DOHH2 (cell line): ENCODE data around the gene NAB1.
"Not testable (repeated sequence)": the region's sequence is repeated elsewhere in the genome, so short reads cannot be mapped to it uniquely, and the experiment has no call there.

Experiments used
- H3F3A ChIP-seq: fragments of 200-600 bp; sonication (generic), shearing (Covaris generic); 2 replicates; pipeline ENCODE4 v1.6.0; 2016; ENCODE audit warnings: antibody characterized with exemption, mild to moderate bottlenecking; ENCODE audit not compliant: control insufficient read depth, insufficient read depth
- H3K27ac ChIP-seq: fragments of 200-600 bp; sonication (generic); 2 replicates; pipeline ENCODE4 v1.5.1; 2014; ENCODE audit warnings: low read depth, mild to moderate bottlenecking, low read length, moderate library complexity
- H3K27me3 ChIP-seq: fragments of 200-600 bp; sonication (generic); 2 replicates; pipeline ENCODE4 v1.6.1; 2014; ENCODE audit warnings: mild to moderate bottlenecking, low read length, mixed read lengths; ENCODE audit not compliant: control insufficient read depth
- H3K36me3 ChIP-seq: fragments of 200-600 bp; sonication (generic); 2 replicates; pipeline ENCODE4 v1.6.1; 2014; ENCODE audit warnings: mild to moderate bottlenecking, low read length, moderate library complexity, mixed read lengths; ENCODE audit not compliant: control insufficient read depth
- H3K4me1 ChIP-seq: fragments of 200-600 bp; sonication (generic); 2 replicates; pipeline ENCODE4 v1.6.1; 2014; ENCODE audit warnings: mild to moderate bottlenecking, low read length, mixed read lengths; ENCODE audit not compliant: control insufficient read depth
- H3K4me2 ChIP-seq: fragments of 200-600 bp; sonication (generic); 2 replicates; pipeline ENCODE4 v1.6.0; 2014; ENCODE audit warnings: mild to moderate bottlenecking, low read length, moderate library complexity
- H3K4me3 ChIP-seq: fragments of 200-600 bp; sonication (generic); 2 replicates; pipeline ENCODE4 v1.5.1; 2014; ENCODE audit warnings: mild to moderate bottlenecking, low read length, mixed read lengths
- H3K79me2 ChIP-seq: fragments of 200-600 bp; sonication (generic); 2 replicates; pipeline ENCODE4 v1.6.1; 2014; ENCODE audit warnings: mild to moderate bottlenecking, low read length, mixed read lengths; ENCODE audit not compliant: control insufficient read depth
- H3K9me2 ChIP-seq: fragments of 200-600 bp; sonication (generic); replicated peaks from 2 replicates; pipeline ENCODE4 v1.6.1; 2014; ENCODE audit warnings: mild to moderate bottlenecking, low read length, mixed read lengths; ENCODE audit not compliant: control insufficient read depth
- H3K9me3 ChIP-seq: fragments of 200-600 bp; sonication (generic); 2 replicates; pipeline ENCODE4 v1.6.1; 2014; ENCODE audit warnings: antibody characterized with exemption, low read length, mixed read lengths; ENCODE audit not compliant: control insufficient read depth, insufficient read depth
- H4K20me1 ChIP-seq: fragments of 200-600 bp; sonication (generic); 2 replicates; pipeline ENCODE4 v1.6.0; 2014; ENCODE audit warnings: low read depth, mild to moderate bottlenecking, antibody characterized with exemption, low read length, moderate library complexity; ENCODE audit not compliant: control insufficient read depth, insufficient read depth
- EZH2phosphoT487 ChIP-seq: fragments of 200-600 bp; sonication (generic); IDR thresholded peaks from 2 replicates; pipeline ENCODE4 v1.6.1; 2017; ENCODE audit warnings: borderline replicate concordance, mild to moderate bottlenecking, antibody characterized with exemption, low read length, moderate library complexity, mixed read lengths
- TF ChIP-seq, protein P1 (sequence below): fragments of 200-600 bp; sonication (generic); IDR thresholded peaks from one replicate; pipeline ENCODE4 v1.5.1; 2014; ENCODE audit warnings: antibody characterized with exemption, mild to moderate bottlenecking, low read depth, low read length; ENCODE audit not compliant: poor library complexity, severe bottlenecking

The NAB1 gene

DNA sequence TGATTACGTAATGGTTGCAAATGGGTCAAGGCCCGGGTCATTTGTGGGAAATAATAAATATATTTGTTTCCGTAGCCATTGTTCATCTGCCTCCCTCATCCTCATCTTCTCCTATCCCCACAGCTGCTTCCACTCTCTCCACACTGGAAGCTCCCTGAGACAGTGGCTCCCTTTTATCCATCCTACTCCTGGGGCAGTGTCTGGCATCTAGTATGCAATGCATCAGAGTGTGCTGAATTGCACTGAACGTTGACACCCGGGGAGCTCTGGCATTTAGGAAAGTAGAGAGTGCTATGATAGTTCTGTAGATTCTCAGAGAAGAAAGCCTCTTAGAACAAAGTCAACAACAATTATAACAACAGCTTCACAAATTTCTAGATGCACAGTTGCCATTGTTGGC lies 45.5 kb upstream of the NAB1 start:
- no peak for TF ChIP-seq EZH2phosphoT487
- TF ChIP-seq, protein P1, sequence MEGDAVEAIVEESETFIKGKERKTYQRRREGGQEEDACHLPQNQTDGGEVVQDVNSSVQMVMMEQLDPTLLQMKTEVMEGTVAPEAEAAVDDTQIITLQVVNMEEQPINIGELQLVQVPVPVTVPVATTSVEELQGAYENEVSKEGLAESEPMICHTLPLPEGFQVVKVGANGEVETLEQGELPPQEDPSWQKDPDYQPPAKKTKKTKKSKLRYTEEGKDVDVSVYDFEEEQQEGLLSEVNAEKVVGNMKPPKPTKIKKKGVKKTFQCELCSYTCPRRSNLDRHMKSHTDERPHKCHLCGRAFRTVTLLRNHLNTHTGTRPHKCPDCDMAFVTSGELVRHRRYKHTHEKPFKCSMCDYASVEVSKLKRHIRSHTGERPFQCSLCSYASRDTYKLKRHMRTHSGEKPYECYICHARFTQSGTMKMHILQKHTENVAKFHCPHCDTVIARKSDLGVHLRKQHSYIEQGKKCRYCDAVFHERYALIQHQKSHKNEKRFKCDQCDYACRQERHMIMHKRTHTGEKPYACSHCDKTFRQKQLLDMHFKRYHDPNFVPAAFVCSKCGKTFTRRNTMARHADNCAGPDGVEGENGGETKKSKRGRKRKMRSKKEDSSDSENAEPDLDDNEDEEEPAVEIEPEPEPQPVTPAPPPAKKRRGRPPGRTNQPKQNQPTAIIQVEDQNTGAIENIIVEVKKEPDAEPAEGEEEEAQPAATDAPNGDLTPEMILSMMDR, result no peak
- Histone ChIP-seq H3K36me3 (no peaks in the 10 kb centered on the region), H3K27ac (no peak overlapping the region), H3K4me3 (no peak overlapping the region), H4K20me1 (no peaks in the 10 kb centered on the region), H3K4me2 (no peak overlapping the region), H3F3A (no peaks in the 10 kb centered on the region), H3K4me1 (peaks cover 13% of the 10 kb centered on the region), H3K79me2 (no peaks in the 10 kb centered on the region), H3K27me3 (no peaks in the 10 kb centered on the region), H3K9me3 (no peaks in the 10 kb centered on the region), H3K9me2 (no peaks in the 10 kb centered on the region)

DNA sequence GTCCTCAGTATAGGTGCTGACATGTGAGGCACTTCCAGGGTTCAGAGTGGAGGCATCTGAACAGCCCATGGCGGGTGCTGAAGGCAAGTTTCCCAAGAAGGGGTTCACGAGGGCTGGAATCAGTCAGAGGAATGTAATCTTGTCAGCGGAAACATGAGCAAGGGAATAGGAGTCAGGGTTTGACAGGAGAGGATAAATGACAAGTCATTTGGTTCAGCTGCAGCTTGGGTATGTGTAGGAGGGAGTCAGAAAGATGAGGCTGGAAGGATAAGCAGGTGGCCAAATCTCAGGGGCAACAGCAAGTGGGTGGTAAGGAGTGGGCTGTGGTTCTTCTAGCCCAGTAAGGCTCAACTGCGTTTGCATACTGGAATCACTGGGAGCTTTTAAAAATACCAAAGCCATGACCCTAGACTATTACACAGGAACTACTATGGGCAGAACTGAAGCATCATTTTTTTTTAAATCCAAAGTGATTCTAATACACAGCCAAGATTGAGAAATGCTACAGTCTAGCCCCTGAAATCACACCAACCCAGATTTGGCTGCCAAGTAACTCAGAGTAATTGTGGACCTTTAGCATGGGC lies 41.8 kb upstream of the NAB1 start:
- Histone ChIP-seq H3K9me2 (no peaks in the 10 kb centered on the region), H3K4me2 (no peak overlapping the region), H4K20me1 (no peaks in the 10 kb centered on the region), H3K9me3 (no peaks in the 10 kb centered on the region), H3K4me3 (no peak overlapping the region), H3K36me3 (no peaks in the 10 kb centered on the region), H3K27ac (no peak overlapping the region), H3K4me1 (peaks cover 4% of the 10 kb centered on the region), H3K79me2 (no peaks in the 10 kb centered on the region), H3K27me3 (no peaks in the 10 kb centered on the region), H3F3A (no peaks in the 10 kb centered on the region)
- TF ChIP-seq, protein P1, result no peak
- no peak for TF ChIP-seq EZH2phosphoT487

DNA sequence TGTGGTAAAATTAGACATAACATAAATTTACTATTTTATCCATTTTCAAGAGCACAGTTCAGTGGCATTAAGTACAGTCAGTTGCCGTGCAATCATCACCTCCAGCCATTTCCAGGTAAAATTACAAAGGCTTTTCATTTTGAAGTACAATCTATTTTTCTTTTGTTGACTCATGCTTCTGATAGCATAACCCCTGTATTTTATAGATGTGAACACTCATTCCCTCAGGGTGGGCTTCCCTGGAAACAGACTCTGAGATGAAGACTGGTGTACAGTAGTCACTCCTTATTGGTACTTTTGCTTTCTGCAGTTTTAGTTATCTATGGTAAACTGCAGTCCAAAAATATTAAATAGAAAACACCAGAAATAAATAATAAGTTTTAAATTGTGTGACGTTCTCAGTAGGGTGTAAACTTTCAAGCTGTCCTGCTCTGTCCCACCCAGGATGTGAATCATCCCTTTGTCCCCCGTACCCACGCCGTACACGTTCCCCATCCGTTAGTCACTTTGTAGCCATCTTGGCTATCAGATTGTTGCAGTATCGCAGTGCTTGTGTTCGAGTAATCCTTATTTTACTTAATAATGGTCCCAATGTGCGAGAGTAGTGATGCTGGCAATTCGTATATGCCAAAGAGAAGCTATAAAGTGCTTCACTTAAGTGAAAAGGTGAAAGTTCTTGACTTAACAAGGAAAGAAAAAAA lies 41.1 kb upstream of the NAB1 start:
- Histone ChIP-seq H3K36me3 (no peaks in the 10 kb centered on the region), H4K20me1 (no peaks in the 10 kb centered on the region), H3K27ac (no peak overlapping the region), H3F3A (no peaks in the 10 kb centered on the region), H3K9me2 (no peaks in the 10 kb centered on the region), H3K4me1 (peaks cover 4% of the 10 kb centered on the region), H3K4me3 (no peak overlapping the region), H3K79me2 (no peaks in the 10 kb centered on the region), H3K9me3 (no peaks in the 10 kb centered on the region), H3K27me3 (no peaks in the 10 kb centered on the region), H3K4me2 (no peak overlapping the region)
- TF ChIP-seq, protein P1, result no peak
- no peak for TF ChIP-seq EZH2phosphoT487

DNA sequence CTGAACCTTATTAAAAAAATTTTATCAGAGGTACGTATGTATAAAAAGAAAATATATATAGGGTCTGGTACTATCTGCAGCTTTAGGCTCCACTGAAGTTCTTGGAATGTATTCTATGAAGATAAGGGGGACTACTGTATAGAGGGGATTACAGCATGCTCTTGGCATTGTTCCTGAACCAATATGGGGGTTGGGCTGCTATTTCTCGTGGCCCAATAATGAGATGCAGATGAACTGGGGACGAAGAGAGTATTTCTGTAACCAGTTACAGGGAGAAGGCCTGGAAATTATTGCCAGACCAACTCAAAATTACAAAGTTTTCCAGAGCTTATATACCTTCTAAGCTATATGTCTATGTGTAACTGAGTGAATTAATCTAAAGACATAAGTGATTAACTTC lies 40.0 kb upstream of the NAB1 start:
- H4K20me1 ChIP-seq, H3K4me1 ChIP-seq, H3K36me3 ChIP-seq, H3K4me2 ChIP-seq, H3K4me3 ChIP-seq, H3K27me3 ChIP-seq, H3K27ac ChIP-seq, H3K79me2 ChIP-seq, H3K9me3 ChIP-seq, H3K9me2 ChIP-seq, H3F3A ChIP-seq: not testable (repeated sequence)

DNA sequence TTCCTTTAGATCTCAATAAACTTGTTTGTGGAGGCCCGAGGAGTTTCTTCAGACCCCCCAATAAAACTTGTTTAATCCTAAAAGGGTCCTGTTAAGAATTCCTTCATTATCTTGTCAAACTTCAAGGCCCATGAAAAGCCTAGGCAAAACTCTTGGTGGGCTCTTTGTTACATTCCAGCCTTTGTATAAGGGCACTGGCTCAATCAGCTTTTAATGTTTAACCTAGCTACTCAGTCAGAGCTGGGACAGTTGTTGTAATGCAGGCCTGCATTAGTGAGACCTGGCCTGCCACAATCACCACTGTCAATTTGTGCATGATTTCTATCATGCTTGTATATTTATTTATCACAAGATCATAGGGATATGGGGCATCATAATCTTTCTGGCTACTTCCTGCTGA lies 39.5 kb upstream of the NAB1 start:
- not testable (repeated sequence) for H3K4me3 ChIP-seq, H3K79me2 ChIP-seq, H3K9me2 ChIP-seq, H4K20me1 ChIP-seq, H3K27me3 ChIP-seq, H3K4me1 ChIP-seq, H3K36me3 ChIP-seq, H3K9me3 ChIP-seq, H3K4me2 ChIP-seq, H3F3A ChIP-seq, H3K27ac ChIP-seq

DNA sequence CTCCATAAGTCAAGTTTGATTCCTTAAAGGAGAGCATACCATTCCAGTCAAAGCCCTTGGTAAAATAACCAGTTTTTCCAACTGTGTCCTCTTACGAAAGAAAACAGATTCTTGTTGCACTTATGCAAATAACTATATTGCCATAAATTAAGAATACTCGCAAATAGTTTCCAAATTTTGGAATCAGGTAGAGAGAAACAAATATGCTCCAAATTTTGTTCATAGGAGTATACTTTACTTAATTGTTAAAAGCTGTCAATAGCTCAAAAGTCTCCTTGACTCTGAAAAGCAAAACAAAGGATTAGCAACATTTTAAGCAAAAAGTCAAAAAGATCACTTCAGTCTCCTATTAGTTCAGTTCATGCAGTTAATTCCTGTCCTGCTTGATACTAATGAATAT lies 38.4 kb upstream of the NAB1 start:
- not testable (repeated sequence) for H3K9me3 ChIP-seq, H3K27me3 ChIP-seq, H3K4me1 ChIP-seq, H3K79me2 ChIP-seq, H3K27ac ChIP-seq, H3K4me2 ChIP-seq, H4K20me1 ChIP-seq, H3K4me3 ChIP-seq, H3F3A ChIP-seq, H3K36me3 ChIP-seq, H3K9me2 ChIP-seq
